ENCODE data around the gene ABI3.
"Not testable (repeated sequence)": the region's sequence is repeated elsewhere in the genome, so short reads cannot be mapped to it uniquely, and the experiment has no call there.

ABI3 gene, protein sequence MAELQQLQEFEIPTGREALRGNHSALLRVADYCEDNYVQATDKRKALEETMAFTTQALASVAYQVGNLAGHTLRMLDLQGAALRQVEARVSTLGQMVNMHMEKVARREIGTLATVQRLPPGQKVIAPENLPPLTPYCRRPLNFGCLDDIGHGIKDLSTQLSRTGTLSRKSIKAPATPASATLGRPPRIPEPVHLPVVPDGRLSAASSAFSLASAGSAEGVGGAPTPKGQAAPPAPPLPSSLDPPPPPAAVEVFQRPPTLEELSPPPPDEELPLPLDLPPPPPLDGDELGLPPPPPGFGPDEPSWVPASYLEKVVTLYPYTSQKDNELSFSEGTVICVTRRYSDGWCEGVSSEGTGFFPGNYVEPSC

DNA sequence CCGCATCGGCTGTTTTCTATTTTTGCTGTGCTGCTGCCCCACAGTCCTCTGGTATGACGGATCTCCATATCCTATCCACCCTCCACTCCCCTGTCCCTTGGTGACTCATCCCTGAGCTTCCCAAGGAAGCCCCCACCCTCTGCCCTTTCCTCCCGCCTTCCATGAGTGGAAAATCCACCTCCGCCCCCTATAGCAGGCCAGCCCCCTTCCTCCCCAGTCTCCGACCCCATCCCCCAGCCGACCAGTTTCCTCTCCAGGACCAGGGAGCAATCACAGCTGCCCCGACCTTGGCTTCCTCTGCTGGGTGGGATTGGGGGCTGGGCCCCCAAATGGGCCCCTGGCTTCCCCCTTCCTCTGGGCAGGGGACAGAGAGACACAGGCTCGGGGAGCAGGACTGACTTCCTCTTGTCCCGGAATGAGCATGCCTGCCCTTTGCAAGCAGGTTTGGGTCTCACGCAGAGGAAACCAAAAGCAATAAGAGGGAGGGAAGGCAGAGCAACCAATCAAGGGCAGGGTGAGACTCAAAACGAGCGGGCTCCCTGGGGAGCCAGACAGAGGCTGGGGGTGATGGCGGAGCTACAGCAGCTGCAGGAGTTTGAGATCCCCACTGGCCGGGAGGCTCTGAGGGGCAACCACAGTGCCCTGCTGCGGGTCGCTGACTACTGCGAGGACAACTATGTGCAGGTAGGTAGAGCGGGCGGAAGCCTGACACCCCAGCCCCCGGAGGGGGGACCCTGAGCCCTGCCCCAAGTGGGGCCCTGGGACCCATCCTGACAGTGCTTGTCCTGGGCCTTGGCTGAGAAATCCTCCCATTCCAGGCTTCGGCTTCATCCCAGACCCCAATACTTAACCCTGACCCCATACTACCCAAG is at the start of gene ABI3, which contains the start of gene GNGT2:
ABI3 (plus strand) TSS at position 550 of the 872 bp plus-strand sequence; CDS start at position 568, 18 bp downstream.
GNGT2 (minus strand) TSS at position 417 of the 872 bp plus-strand sequence. CDS start 3,152 bp downstream, outside the sequence.
- peak; percentile 30 for DNase-seq

DNA sequence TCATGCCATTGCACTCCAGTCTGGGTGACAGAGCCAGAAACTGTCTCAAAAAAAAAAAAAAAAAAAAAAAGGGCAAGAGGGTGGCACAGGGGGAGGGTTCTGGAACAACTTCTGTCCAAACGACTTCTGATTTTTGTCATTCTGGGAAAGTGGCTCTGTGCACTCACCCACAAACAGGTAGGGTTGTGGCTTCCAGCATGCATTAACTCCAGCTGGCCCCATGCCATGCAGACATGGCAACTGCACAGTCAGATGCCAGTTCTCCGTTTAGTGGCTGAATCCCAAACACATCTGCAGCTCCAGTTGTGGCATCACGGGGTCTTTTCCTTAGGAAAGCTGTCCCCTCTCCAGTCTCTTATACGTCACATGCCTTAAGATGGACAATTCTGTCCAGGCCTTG is 47.6 kb upstream of the ABI3 start:
- no peak for DNase-seq

DNA sequence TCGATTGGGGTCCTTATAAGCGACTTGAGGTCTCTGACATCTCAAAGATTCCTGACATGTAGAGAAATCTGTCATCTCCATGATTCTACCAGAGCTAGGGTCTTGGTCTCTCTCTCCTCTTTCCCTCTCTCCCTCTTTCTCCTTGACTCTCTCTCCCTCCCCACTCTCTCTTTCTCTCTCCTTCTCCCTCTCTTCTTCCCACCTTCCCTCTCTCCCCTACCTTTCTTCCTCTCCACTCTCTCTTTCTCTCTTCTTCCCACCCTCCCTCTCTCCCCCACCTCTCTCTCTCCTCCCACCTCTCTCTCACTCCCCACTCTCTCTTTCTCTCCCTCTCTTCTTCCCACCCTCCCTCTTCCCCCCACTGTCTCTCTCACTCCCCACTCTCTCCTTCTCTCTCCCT is 45.4 kb upstream of the ABI3 start:
- DNase-seq: no peak

DNA sequence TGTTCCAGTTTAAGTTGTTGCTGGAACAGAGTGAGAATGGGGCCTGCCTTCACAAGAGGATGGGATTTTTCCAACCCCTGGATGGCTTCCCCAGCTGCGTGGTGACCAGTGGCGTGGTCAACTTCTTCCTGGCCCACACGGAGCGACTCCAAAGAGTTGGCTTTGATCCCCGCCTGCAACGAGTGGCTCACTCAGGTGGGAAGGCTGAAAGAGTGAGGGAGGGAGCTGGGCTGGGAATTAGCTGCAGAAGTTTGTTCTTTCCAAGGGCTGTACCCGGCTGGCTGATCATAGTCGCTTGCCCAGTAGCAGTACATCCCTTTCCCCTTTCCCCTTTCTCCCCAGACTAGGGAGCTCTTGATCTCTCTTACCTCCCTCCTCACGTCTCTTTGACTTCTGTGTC is 41.8 kb upstream of the ABI3 start:
- DNase-seq: no peak

DNA sequence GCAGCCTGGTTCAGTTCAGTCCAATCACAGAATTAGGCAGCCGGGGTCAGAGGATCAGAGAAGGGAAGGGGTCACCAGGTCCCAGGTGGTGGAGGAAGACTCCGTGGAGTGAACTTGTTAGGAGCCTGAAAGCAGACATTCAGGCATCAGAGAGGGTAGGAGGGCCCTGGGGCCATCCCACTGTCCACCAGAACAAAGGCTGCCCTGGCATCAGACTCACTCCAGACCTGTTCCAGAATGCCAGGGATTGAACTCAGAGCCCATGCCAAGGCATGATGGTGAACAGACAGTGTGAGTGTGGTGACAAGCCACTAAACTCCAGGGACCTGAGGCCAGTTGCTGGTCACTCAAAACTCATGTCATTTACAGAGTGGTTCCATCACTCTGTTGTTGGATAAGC is 40.3 kb upstream of the ABI3 start:
- no peak for DNase-seq

DNA sequence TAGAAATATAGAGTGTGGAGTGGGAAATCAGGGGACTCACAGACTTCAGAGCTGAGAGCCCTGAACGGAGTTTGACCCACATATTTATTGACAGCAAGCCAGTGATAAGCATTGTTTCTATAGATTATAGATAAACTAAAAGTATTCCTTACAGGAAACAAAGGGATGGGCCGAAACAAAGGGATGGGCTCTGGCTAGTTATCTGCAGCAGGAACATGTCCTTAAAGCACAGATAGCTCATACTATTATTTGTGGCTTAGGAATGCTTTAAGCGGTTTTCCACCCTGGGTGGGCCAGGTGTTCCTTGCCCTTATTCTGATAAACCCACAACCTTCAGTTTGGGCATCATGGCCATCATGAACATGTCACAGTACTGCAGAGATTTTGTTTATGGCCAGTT is 39.8 kb upstream of the ABI3 start:
- not testable (repeated sequence) for DNase-seq

DNA sequence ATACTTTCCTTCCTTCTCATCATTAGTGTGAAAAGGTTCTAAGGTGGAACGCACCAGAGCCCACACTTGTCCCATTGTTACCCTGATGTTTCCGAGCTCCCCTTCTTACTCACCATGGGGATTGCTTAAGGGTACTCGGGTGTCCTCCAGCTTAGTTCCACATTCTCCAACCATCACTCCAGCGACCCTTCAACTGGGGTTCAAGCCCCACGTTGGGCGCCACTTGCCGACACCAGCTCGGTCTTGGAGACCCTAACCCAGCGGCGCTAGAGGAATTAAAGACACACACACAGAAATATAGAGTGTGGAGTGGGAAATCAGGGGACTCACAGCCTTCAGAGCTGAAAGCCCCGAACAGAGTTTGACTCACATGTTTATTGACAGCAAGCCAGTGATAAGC is 34.5 kb upstream of the ABI3 start:
- DNase-seq: not testable (repeated sequence)

DNA sequence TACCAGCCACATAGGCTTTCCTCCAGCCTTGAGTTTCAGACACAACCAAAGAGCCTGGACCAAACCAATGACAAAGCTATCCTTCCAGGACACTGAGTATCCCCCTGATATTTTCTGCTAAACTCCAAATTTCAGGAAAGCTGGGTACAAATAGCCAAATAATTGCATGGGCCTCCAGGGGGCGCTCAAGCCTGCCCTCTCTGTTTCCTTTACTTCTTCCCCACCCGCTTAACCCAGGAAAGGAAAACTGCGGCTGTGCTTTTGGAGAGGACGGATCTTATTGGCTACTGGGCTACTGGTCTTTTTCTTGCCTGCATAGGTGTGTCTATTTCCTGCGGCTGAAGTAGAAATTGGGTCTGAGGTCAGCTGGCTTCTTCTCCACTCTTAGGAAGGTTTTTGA is 30.2 kb upstream of the ABI3 start:
- peak; percentile 60 for DNase-seq

DNA sequence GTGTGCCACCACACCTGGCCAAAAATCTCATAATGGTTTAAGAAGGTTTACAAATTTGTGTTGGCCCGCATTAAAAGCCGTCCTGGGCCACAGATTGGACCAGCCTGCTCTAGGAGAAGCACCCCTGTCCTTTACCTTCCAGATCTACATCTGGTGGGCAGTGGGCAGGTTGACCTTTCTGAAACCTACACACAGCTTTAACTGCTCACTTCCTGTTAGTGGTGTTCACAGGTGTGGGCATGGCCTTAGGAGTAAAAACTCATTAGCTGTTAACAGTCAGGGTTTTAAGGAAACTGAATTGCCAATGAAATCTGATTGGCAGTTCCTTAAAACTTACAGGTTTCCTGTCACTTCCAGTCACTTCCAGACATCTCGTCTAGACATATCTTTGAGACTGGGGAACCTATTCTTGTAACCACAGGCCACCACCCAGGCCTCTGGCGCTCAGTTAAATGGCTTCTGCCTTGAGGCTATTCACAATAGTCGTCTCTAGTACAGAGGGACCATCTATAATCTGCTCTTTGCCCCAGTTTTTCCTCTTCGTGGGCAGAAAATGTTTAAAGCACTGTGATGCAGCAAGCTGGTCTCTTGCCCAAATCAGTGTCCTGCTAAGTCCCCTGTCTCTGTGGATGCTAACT is 29.4 kb upstream of the ABI3 start:
- no peak for DNase-seq

DNA sequence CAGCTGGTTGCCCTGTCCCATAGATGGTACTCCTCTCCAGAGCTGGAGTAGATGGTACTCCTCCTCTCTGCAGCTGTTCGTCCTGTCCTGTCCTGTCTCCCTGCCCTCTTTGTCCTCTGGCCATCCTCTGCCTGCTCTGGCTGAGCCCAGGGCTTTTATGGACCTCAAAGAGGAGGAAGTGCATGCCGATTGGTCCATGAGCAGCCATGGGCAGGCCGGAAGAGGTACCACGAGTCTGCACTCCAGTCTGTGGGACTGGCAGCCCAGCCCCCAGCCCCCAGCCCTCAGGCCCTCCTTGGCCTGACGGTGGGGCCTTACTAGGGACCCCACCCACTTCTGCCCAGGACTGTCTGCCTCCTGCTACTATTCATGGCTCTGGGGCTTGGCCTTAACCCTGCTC is 27.2 kb upstream of the ABI3 start:
- no peak for DNase-seq

DNA sequence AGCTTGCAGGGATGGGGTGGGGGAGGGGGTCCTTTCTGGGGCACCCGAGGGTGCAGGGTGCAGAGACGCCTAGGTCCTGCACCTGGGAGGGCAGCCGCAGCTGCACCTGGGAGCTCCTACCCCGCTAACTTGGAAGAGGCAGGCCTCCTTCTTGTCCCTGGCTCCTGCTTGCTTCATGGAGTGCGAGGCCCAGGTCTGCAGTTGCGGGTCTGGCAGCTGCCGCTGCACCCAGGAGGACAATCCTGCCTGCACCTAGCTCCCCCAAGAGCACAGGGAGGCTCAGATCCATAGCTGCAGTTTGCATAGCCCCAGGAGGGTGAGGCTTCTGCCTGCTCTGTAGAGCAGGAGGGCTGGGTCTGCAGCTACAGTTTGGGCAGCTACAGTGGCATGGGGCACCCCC is 26.7 kb upstream of the ABI3 start:
- no peak for DNase-seq

DNA sequence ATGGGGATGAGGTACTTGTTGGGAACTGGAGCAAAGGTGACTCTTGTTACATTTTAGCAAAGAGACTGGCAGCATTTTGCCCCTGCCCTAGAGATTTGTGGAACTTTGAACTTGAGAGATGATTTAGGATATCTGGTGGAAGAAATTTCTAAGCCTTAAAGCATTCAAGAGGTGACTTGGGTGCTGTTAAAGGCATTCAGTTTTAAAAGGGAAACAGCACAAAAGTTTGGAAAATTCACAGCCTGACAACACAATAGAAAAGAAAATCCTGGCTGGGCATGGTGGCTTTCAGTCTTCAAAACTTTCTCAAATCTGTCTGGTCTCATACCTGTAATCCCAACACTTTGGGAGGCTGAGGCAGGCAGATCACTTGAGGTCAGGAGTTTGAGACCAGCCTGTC is 26.0 kb upstream of the ABI3 start:
- DNase-seq: not testable (repeated sequence)

DNA sequence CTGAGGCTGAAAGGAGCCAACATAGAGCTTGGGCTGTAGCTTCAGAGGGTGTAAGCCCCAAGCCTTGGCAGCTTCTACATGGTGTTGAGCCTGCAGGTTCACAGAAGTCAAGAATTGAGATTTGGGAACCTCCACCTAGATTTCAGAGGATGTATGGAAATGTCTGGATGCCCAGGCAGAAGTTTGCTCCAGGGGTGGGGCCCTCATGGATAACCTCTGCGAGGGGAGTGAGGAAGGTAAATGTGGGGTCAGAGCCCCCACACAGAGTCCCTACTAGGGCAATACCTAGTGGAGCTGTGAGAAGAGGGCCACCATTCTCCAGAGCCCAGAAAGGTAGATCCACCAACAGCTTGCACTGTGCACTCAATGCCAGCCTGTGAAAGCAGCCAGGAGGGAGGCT is 25.1 kb upstream of the ABI3 start:
- not testable (repeated sequence) for DNase-seq

DNA sequence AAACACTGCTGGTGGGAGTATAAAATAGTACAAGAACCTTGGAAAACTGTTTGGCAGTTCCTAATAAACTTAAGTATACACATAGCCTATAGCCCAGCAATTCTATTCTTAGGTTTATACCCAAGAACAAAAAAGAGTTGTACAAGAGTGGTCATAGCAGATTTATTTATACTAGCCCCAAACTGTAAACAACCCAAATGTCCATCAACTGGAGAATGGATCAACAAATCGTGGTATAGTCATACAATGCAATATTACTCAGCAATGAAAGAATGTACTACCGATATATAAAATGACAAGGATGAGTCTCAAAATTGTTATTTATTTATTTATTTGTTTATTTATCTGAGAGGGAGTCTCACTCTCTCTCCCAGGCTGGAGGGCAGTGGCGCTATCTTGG is 23.2 kb upstream of the ABI3 start:
- no peak for DNase-seq

DNA sequence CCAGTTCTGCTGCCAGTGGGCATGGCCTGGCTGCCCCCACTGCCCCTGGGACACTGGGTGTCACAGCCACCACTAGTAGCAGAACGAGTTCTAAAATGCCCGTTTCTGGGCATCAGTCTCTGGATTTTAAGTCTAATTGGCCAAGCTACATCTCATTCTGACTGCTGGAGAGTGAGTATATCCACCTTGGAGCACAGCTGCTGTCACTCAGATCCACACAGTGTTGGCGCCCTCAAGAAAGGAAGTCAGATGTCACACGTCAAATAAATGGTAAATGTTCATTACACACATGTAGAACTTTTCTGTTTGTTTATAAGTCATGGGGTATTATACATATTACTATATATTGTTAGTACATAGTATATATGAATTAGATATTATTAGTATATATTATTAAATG is 19.6 kb upstream of the ABI3 start:
- no peak for DNase-seq

DNA sequence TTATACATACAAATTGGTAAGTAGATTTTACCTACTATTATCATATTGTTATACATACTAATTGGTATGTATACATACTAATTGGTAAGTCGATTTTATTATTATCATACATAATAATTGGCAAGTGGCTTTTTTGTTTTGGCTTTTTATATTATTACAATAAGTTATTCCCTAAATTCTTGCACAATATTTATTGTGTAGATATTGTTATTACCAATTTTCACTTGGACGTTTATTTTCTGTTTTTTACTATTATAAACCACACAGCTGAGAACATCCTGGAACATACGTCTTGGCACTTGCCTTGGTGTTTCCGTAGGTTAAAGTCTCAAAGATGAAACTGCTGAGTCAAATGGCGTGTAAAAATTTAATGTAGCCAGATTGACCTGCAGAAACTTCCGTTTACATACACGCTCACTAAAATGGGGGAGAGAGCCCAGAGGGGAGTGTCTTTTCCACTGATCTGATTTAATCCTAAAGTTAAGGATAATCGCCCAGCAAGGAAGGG is 19.0 kb upstream of the ABI3 start:
- DNase-seq: no peak

DNA sequence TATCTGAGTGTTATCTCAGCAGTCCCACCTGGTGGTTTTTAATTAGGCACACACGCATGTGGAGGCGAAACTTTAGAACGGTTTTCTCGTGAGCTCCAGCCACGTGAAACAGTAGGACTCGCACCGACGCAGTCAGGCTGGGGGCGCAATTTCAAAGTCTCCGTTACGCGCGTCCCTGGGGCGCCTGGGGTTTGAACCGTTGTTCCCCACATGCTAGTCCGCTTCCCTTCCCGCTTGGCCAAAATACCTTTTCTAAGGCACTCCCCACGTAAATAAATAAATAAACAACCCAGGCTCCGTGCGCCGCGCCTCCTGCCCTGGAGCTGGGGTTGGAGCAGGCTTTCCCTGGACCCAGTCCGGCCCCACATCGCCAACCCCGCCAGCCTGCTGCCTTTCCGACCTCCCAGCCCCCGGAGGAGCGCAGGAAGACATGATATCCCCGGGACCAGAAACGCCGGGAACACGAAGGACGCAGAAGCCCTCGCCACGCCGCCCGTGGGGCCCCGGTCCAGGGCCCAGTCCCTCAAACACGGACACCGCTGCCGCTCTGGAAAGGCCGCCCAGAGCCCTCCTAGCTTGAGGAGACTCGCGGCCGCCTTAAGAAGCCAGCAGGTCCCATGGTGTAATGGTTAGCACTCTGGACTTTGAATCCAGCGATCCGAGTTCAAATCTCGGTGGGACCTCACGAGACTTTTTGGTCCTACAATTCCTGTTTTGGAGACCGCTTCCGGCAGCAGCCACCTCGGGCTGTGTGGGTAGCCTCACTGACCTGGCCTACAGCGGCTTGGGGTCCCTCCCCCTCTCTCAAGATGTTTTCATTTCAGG is 18.4 kb upstream of the ABI3 start:
- DNase-seq: peak; percentile 99

DNA sequence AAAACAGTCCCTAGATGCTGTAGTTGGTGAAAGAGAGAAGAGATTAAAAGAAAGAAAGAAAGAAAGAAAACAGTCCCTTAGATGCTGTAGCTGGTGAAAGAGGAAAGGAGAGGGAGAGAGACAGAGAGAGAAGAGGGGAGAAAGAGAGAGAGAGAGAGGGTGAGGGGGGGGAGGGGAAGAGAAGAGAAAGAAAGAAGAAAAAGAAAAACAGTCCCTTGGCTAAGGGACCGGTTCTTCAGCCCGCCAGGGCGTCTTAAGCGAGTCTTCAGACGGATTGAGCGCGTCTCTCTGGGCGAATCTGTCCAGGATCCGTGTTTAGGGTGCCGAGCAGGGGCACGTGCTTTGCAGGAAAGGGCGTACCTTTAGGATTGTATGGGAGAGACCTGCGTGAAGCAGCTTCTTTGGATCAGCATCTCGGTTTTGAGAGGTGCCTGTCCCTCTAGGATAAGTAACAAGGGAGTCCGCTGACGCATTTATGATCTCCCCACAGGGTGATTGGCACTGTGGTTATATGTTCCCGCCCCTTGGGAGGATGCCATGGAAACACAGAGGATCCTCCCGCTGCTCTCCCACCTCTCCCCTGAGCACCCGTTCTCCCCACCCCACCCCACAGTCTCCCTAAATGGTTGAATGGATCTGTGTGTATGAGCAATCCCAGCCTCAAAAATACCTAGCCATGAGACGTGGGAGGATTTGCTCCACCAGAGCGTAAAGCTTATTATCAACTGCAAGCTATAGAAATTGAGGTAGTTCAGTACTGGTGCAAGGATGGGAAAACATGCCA is 16.8 kb upstream of the ABI3 start:
- DNase-seq: peak; percentile 72

DNA sequence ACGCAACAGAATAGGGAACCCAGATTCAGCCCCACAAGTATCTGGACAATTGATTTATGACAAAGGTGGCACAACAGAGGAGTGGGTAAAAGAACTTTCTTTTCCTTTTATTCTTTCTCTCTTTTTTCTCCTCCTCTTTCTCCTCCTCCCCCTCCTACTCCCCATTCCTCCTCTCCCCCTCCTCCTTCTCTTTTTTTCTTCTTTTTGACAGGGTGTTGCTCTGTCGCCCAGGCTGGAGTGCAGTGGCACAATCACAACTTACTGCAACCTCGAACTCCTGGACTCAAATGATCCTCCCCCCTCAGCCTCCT is 16.3 kb upstream of the ABI3 start:
- DNase-seq: no peak

DNA sequence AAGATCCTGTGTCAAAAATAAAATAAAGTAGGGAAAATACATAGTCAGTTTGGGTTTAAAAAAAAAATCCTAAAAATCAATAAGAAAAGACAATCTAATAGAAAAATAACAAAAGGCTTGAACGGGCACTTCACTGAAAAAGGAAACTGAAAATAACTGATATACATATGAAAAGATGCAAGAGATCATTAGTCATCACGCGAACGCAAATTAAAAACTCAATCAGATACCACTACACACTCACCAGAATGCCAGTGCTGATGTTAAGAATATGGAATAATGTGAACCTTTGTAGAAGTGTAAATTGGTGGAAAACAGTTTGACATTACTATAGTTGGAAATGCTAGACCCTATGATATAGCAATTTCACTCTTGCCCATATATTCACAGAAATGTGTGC is 14.8 kb upstream of the ABI3 start:
- no peak for DNase-seq

DNA sequence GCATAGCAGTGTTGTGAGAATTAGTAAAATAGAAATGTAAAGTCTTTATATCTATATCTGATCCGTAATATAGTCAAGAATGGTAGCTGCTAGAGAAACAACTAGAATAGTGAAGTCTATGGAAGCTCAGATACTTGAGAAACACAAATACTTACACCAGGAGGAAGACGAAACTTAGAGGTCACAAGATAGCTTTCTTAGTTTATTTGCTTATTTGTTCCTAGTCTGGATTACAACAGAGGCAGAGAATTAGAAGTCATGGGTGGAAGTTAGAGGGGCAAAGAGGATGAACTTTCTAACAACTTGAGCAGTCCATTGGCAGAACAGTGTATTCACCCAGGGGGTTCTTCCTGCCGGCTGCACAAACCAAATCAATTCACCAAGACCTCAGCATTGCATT is 14.0 kb upstream of the ABI3 start:
- no peak for DNase-seq
